GM10248 (cell line): ENCODE results near the gene ZNF652.

Experiments used
- CTCF ChIA-PET: fragments of 300-600 bp; sonication (Branson Sonifier 250); formaldehyde crosslinking; extraction: SDS; loops from one replicate; lab custom pipeline; 2021; ENCODE audit warnings: antibody characterized with exemption; lab: Yijun Ruan, JAX
- POLR2A ChIA-PET: fragments of 350-650 bp; sonication (Branson Sonifier 250); formaldehyde crosslinking; extraction: SDS; loops from one replicate; lab custom pipeline; 2020; ENCODE audit warnings: antibody characterized with exemption; lab: Yijun Ruan, JAX
- DNase-seq: peaks from one replicate; pipeline ENCODE4 v3.0.0; 2012; ENCODE audit errors: extremely low spot score
- TF ChIP-seq, protein P1 (sequence below): IDR thresholded peaks from 2 replicates; pipeline ENCODE4 v1.5.1; 2012; ENCODE audit warnings: mild to moderate bottlenecking, low read depth; ENCODE audit errors: extremely low read depth, missing control alignments, control extremely low read depth

ZNF652 gene

DNA sequence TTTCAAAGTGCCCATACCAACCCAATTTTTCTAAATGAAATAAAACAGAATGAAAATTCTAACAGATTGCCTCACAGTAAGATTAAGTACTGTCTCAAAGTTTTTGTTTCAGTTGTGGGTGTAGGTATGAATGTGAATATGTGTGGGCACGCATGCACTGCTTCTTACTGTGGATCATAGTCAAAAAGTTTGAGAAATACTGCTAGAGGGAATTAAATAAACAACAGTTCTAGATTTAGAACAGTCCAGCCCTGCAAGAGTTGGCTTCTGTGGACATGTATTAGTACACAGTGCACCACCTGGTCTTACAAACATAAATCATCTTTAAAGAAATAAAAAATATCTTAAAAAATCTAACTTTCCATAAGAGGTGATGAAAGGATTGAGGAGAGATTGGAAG, 8.4 kb downstream of the ZNF652 start:
- TF ChIP-seq, protein P1, sequence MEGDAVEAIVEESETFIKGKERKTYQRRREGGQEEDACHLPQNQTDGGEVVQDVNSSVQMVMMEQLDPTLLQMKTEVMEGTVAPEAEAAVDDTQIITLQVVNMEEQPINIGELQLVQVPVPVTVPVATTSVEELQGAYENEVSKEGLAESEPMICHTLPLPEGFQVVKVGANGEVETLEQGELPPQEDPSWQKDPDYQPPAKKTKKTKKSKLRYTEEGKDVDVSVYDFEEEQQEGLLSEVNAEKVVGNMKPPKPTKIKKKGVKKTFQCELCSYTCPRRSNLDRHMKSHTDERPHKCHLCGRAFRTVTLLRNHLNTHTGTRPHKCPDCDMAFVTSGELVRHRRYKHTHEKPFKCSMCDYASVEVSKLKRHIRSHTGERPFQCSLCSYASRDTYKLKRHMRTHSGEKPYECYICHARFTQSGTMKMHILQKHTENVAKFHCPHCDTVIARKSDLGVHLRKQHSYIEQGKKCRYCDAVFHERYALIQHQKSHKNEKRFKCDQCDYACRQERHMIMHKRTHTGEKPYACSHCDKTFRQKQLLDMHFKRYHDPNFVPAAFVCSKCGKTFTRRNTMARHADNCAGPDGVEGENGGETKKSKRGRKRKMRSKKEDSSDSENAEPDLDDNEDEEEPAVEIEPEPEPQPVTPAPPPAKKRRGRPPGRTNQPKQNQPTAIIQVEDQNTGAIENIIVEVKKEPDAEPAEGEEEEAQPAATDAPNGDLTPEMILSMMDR, result no peak
- ChIA-PET POLR2A (no interaction called here), CTCF (interaction anchor here (0.9 to 1.1 kb wide), 3 partner anchors 9 to 39 kb away, joined by 3 read pairs; no protein-coding TSS in a partner anchor)
- no peak for DNase-seq

DNA sequence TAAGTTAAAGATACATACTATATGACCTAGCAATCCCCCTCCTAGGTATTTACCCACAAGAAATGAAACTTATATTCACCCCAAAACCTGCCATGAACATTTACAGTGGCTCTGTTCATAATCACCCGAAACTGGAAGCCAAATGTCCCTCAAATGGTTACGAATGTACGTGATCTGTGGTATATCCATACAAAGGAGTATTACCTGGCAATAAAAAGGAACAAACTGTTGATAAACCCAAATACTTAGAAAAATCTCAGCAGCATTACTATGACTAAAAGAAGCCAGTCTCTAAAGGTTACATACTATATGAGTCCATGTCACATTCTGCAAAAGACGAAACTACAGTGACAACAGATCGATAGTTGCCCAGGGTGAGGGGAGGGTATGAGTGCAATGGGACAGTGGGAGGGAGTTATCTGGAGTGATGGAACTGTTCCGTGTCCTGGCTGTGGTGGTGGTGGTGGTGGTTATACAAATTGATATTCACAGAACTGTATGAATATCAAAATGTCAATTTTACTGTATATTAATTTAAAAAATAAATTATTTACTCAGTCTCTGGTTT, 9.4 kb downstream of the ZNF652 start:
- DNase-seq, result no peak
- ChIA-PET CTCF (interaction anchor here (0.9 to 1.4 kb wide), 4 partner anchors 16 to 204 kb away, joined by 3 to 5 read pairs (median 4); no protein-coding TSS in a partner anchor), POLR2A (no interaction called here)
- TF ChIP-seq, protein P1, result no peak

DNA sequence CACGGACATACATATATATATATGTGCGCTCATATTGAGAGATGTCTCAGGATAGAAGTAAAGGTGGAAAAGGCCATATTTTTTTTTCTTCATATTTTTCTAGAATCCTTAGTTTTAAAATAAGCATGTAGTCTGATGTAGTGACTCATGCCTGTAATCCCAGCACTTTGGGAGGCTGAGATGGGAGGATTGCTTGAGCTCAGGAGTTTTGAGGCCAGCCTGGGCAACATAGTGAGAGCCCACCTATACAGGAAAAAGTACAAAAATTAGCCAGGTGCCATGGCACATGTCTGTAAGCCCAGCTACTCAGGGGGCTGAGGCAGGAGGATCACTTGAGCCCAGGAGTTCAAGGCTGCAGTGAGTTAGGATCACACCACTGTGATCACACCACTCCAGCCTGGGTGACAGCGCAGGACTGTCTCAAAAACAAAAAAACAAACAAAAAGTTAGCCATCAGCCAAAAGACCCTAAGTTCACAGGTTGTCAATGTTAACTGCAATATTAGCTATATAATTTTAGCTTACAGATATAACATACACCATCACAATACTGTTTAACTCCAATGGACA, 10.4 kb downstream of the ZNF652 start:
- POLR2A ChIA-PET, result no interaction called here
- TF ChIP-seq, protein P1, result no peak
- CTCF ChIA-PET, result interaction anchor here (0.9 to 1.4 kb wide), 5 partner anchors 17 to 205 kb away, joined by 3 to 5 read pairs (median 3); no protein-coding TSS in a partner anchor
- no peak for DNase-seq

DNA sequence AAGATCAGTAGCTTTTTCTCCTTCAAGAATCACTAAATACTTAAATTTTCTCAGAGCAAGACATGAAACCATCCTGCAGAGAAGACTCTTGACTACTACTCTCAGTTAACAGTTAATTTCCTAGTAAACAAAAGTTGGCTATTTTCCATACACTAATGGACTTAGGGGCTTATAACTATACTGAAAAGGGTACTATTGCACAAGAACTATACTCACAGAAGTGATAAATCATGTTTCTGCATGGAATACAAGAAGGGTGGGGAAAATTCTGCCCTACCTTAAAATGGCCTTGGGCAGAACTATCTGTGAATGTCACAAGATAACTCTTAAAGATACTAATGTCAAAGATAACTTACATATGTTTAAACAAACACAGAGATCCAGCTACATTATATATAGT, 12.5 kb downstream of the ZNF652 start:
- no peak for DNase-seq
- CTCF ChIA-PET, result interaction anchor here (0.9 to 2.3 kb wide), 2 partner anchors 19 to 33 kb away, joined by 3 to 13 read pairs; no protein-coding TSS in a partner anchor

DNA sequence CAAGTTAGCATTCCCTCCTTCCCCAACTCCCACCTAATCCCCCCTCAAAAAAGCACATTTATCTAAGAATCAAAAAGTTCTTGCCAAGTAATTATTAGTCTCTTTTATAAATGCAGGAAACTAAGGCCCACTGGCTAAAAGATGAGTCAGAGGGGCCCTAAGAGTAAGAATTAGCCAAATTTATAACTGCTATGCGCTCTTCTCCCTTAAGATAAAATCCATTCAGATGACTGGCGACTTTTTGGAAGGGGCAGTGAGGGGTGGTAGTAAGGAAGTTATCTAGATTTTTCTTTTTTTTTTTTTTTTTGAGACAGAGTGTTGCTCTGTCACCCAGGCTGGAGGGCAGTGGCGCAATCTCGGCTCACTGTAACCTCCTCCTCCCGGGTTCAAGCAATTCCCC, 17.1 kb downstream of the ZNF652 start:
- TF ChIP-seq, protein P1, result no peak
- CTCF ChIA-PET, result interaction anchor here (1.2 to 1.5 kb wide), 2 partner anchors 9 to 24 kb away, joined by 3 to 4 read pairs; no protein-coding TSS in a partner anchor
- POLR2A ChIA-PET, result interaction anchor here (0.7 kb wide), 1 partner anchor 24 kb away, joined by 7 read pairs; no protein-coding TSS in a partner anchor
- DNase-seq, result no peak

More for the DNA sequence above, 12.5 kb downstream of the ZNF652 start:
- POLR2A ChIA-PET, result interaction anchor here (0.6 kb wide), 1 partner anchor 77 kb away, joined by 14 read pairs; no protein-coding TSS in a partner anchor
- TF ChIP-seq, protein P1, result no peak

DNA sequence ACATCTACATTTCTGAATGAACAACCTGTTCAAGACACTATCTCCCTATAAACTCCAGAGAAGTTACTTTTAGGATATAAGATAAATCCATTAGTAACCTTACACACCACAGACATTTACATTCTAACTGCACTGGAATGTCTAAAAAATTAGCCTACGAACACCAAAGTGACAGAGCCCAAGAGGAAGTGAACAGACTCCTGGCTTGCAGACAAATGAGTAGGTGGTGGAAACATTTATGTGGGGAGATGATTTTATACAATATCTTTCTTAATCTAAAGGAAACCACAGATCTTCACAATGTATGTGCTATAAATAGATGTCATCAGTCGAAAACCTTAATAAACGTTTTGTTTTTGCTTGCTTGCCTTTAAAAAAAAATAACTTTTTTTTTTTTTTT, 18.8 kb downstream of the ZNF652 start:
- no peak for DNase-seq
- CTCF ChIA-PET, result interaction anchor here (1.5 to 7.0 kb wide), 2 partner anchors 26 to 28 kb away, joined by 5 to 36 read pairs; no protein-coding TSS in a partner anchor
- TF ChIP-seq, protein P1, result no peak
- POLR2A ChIA-PET, result no interaction called here
